NCI-H1436 (cell line): Measurements from ENCODE around the gene CTSD.
A peak's percentile ranks its signal among the peaks of the same experiment; 100 is the strongest.
"Not testable (repeated sequence)": the region's sequence is repeated elsewhere in the genome, so short reads cannot be mapped to it uniquely, and the experiment has no call there.

Experiments
- DNase-seq: peaks from one replicate; lab custom pipeline; 2025; lab: John Stamatoyannopoulos, UW

CTSD gene

GRCh38 chr11:1763796-1764661 is at the start of gene CTSD:
Gene CTSD (minus strand): TSS chr11:1763927. CDS start chr11:1763859, 68 bp downstream.
- peak; percentile 69 for DNase-seq

- DNase-seq = not testable (repeated sequence)
These were observed 49.6 kb upstream of the CTSD start for GRCh38 chr11:1813356-1813755.

GRCh38 chr11:1812801-1813200 is 49.1 kb upstream of the CTSD start:
- no peak for DNase-seq

- no peak for DNase-seq
These were observed 48.5 kb upstream of the CTSD start for GRCh38 chr11:1812274-1812673.

GRCh38 chr11:1810761-1811160 is 47.0 kb upstream of the CTSD start:
- no peak for DNase-seq

GRCh38 chr11:1807264-1807995 is 43.7 kb upstream of the CTSD start:
- no peak for DNase-seq

- no peak for DNase-seq
These were observed 41.8 kb upstream of the CTSD start for GRCh38 chr11:1805525-1805924.

- not testable (repeated sequence) for DNase-seq
These were observed 40.2 kb upstream of the CTSD start for GRCh38 chr11:1803835-1804519.

- DNase-seq = no peak
These were observed 39.5 kb upstream of the CTSD start for GRCh38 chr11:1803246-1803645.

GRCh38 chr11:1797391-1798125 is 33.8 kb upstream of the CTSD start:
- DNase-seq = no peak

- DNase-seq = no peak
These were observed 32.8 kb upstream of the CTSD start for GRCh38 chr11:1796413-1797011.

- no peak for DNase-seq
These were observed 29.4 kb upstream of the CTSD start for GRCh38 chr11:1793081-1793480.

GRCh38 chr11:1792461-1792860 is 28.7 kb upstream of the CTSD start:
- DNase-seq = no peak

GRCh38 chr11:1791912-1792311 is 28.2 kb upstream of the CTSD start:
- no peak for DNase-seq

- DNase-seq = no peak
These were observed 22.7 kb upstream of the CTSD start for GRCh38 chr11:1786466-1786865.

- DNase-seq = no peak
These were observed 22.2 kb upstream of the CTSD start for GRCh38 chr11:1785749-1786413.

- no peak for DNase-seq
These were observed 21.3 kb upstream of the CTSD start for GRCh38 chr11:1784761-1785650.

- no peak for DNase-seq
These were observed 20.2 kb upstream of the CTSD start for GRCh38 chr11:1783725-1784529.
